Measurements from ENCODE around the gene GRIK5. TPM values are rescaled to one million over a fixed set of nuclear protein-coding genes. Genes with fewer than 3 reads are reported as not detected.

Gene GRIK5
- total RNA-seq, 1 donor from 2014 or later, result 9.2 TPM

GRCh38 chr19:41977916-41978315 lies 92.1 kb downstream of the GRIK5 start:
- intact Hi-C loops (cut with DNase I), result no loop called here
- no peak for ATAC-seq
- no peak for DNase-seq (ENCODE audit: low spot score)

DNA sequence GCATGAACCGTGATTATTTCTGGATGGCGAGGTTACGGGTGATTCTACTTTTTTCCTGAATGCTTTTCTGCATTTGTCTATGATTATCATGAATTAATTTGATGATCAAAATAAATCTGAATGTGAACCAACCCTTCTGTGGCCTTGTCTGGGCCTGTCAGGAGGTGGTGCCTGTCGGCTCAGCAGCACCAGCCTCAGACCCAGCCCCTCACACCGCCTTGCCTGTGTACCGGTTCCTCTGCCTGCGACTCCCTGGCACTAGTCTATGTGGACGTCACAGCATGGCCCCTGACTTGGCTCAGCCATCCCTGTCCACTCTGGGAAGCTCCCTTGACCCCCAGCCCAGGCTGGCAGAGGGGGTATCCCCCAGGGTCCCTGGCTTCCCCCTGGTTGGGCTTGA lies 95.4 kb downstream of the GRIK5 start:
- DNase-seq (ENCODE audit: low spot score) (no peak), ATAC-seq (no peak)
- intact Hi-C loops (cut with DNase I), result no loop called here

- intact Hi-C loops (cut with DNase I), result no loop called here
- ATAC-seq, result no peak
Measured at GRCh38 chr19:41971363-41971762, 98.6 kb downstream of the GRIK5 start.

DNA sequence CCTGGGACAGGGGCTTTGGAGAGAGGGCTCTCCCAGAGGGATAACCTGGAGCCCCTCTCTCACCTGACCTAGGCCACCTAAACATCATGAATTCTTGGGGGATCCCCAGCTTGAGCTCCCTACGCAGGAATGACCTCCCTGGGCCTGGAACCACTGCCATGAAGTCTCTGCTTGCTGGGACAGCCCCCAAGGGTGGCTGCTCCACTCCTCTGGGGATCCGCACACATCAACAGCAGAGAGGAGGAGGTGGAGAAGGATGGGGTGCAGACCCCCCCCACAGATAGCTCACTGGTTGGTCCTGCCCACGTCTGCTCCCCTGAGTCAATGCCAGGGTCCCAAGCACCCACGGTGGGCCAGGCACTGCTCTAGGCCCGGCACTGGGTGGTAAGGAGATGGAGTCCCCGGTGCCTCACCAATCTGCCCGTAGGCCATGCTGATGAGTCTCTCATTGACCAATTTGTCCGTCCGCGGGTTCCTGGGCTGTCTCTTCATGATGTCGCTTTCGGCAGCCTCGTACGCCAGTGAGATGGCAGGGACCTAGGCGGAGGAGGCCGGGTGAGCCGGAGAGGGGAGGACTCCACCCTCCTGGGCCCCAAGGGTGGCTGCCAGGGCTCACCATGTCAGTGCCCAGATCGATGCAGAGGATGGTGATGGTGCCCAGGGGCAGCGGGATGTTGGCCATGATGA lies 100.1 kb downstream of the GRIK5 start:
- intact Hi-C loops (cut with DNase I), result no loop called here
- ATAC-seq (no peak), DNase-seq (ENCODE audit: low spot score) (no peak)

More at GRCh38 chr19:41971363-41971762, 98.6 kb downstream of the GRIK5 start:
- DNase-seq (ENCODE audit: low spot score), result no peak

DNA sequence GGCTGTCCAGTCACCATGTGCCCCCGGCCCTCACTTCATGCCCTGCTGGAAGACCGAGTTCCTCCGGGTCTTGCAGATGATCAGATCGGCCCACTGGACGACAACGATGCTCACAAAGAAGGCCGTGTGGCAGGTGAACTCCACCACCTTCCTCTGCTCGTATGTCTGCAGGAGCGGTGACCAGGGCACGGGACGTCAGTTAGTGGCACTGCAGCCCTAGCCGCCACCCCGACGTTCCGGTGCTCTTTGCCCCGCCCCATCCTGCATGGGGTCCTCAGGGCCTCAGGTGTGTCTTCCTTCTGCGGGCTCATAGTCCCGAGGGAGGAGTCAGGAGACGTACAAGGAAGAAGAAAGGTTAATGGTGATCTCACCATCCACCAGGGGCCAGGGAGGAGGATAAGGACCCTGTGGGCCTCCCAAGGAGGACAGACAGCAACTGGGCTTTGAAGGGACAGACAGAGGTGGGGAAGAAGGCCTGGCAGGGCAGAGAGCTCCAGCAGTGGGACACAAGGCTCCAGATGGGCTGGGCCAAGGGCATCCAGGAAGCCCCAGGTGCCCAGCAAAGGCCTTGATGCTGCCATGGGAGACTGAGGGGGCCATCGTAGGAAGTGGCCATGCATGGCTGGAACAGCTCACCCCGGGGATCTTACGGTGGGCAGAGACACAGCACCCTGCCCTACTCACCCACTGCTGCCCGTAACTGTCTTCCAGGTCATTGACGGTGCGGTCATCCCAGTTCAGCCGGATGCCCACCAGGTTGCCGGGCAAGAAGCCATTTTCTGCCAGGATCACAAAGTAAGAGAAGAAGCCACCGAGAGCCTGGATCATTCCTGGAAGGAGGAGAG lies 101.0 kb downstream of the GRIK5 start:
- no peak for ATAC-seq
- intact Hi-C loops (cut with DNase I), result no loop called here
- DNase-seq (ENCODE audit: low spot score), result no peak

GRCh38 chr19:41967054-41967783 lies 102.8 kb downstream of the GRIK5 start:
- ATAC-seq (no peak), DNase-seq (ENCODE audit: low spot score) (no peak)
- intact Hi-C loops (cut with DNase I), result no loop called here

GRCh38 chr19:41965106-41965505 lies 104.9 kb downstream of the GRIK5 start:
- ATAC-seq (no peak), DNase-seq (ENCODE audit: low spot score) (no peak)
- intact Hi-C loops (cut with DNase I), result no loop called here

- intact Hi-C loops (cut with DNase I), result loop anchor here (5.0 kb wide), 1 partner anchor 399 kb away; no protein-coding TSS in a partner anchor
- ATAC-seq, result no peak
- no peak for DNase-seq (ENCODE audit: low spot score)
Measured at GRCh38 chr19:41960973-41961372, 109.0 kb downstream of the GRIK5 start.

- ATAC-seq (peak; percentile 97), DNase-seq (ENCODE audit: low spot score) (peak; percentile 92)
- intact Hi-C loops (cut with DNase I), result loop anchor here (5.0 kb wide), 1 partner anchor 397 kb away; no protein-coding TSS in a partner anchor
Measured at GRCh38 chr19:41959056-41960053, 110.7 kb downstream of the GRIK5 start, which contains the start of gene RABAC1. TSS of gene RABAC1 (minus strand) at chr19:41959321. CDS start at chr19:41959292, 29 bp downstream.

- intact Hi-C loops (cut with DNase I), result no loop called here
- peak; percentile 93 for ATAC-seq
- DNase-seq (ENCODE audit: low spot score), result peak; percentile 93
Measured at GRCh38 chr19:41958367-41959055, 111.5 kb downstream of the GRIK5 start.

GRCh38 chr19:41957838-41958366 lies 112.1 kb downstream of the GRIK5 start:
- ATAC-seq, result peak; percentile 65
- no peak for DNase-seq (ENCODE audit: low spot score)
- intact Hi-C loops (cut with DNase I), result no loop called here

GRCh38 chr19:41957161-41957837 lies 112.7 kb downstream of the GRIK5 start:
- ATAC-seq (no peak), DNase-seq (ENCODE audit: low spot score) (no peak)
- intact Hi-C loops (cut with DNase I), result no loop called here

GRCh38 chr19:41956621-41957020 lies 113.4 kb downstream of the GRIK5 start:
- intact Hi-C loops (cut with DNase I), result no loop called here
- DNase-seq (ENCODE audit: low spot score) (no peak), ATAC-seq (no peak)

DNA sequence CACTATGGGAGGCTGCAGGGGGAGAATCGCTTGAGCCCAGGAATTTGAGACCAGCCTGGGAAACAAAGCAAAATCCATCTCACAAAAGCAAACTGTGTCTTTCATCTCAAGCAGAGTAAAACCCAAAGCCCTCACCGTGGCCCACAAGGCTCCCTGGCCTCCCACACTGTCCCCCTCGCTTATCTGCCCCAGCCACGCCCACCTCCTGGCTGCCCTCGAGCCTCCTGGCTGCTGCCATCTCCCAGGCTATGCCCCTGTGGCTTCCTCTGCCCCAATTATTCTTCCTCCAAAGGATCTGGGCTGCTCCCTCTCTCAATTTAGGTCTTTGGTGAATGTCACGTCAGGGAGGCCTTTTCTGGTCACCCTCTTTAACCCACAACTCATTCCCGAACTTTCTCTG lies 114.5 kb downstream of the GRIK5 start:
- ATAC-seq (no peak), DNase-seq (ENCODE audit: low spot score) (no peak)
- intact Hi-C loops (cut with DNase I), result no loop called here

- ATAC-seq, result peak; percentile 78
- peak; percentile 90 for DNase-seq (ENCODE audit: low spot score)
- intact Hi-C loops (cut with DNase I), result no loop called here
Measured at GRCh38 chr19:41951686-41952172, 118.3 kb downstream of the GRIK5 start.
